Fibroblast of skin of scalp (primary cell): ENCODE measurements around the gene PRSS1.

Experiments used
- DNase-seq: peaks from one replicate; pipeline ENCODE4 v3.0.0-alpha.2; 2013

The PRSS1 gene

DNA sequence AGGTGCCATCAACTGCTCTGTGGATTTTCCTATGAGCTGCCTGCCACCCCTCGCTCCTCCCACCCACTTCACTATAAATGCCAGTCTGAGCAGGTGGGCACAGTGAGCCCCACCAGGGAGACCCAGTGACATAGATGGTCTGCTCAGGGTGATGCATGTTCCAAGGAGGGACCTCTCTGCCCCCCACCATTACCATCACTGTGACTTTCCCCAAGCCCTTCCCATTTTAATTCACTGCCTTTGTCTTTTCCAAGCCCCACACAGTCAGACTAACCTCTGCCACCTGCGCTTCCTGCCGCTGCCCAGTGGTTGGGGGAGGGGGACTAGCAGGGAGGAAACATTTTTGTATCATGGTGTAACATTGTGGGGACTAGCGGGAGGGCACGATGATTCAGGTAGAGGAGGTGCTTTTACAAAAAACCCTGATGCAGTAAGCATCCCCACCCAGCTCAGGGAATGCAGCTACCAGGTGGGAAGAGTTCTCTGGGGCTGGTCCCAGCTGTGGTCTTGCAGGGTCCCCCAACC lies 46.1 kb downstream of the PRSS1 start:
- no peak for DNase-seq

DNA sequence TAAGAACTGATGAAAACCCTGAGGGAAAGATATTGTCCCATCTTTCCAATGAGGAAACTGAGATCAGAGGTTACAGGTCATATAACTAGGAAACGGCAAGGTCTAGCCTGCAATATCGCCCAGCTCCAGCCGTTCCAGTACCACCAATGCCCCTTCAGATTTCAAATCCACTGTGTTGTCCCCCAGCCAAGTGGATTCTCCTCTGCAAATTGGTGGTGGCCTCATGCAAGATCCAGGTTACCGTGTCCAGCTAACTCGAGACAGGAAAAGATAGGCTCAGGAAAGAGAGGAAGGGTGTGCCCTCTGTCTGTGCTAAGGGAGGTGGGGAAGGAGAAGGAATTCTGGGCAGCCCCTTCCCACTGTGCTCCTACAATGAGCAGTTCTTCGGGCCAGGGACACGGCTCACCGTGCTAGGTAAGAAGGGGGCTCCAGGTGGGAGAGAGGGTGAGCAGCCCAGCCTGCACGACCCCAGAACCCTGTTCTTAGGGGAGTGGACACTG lies 46.8 kb downstream of the PRSS1 start:
- no peak for DNase-seq

DNA sequence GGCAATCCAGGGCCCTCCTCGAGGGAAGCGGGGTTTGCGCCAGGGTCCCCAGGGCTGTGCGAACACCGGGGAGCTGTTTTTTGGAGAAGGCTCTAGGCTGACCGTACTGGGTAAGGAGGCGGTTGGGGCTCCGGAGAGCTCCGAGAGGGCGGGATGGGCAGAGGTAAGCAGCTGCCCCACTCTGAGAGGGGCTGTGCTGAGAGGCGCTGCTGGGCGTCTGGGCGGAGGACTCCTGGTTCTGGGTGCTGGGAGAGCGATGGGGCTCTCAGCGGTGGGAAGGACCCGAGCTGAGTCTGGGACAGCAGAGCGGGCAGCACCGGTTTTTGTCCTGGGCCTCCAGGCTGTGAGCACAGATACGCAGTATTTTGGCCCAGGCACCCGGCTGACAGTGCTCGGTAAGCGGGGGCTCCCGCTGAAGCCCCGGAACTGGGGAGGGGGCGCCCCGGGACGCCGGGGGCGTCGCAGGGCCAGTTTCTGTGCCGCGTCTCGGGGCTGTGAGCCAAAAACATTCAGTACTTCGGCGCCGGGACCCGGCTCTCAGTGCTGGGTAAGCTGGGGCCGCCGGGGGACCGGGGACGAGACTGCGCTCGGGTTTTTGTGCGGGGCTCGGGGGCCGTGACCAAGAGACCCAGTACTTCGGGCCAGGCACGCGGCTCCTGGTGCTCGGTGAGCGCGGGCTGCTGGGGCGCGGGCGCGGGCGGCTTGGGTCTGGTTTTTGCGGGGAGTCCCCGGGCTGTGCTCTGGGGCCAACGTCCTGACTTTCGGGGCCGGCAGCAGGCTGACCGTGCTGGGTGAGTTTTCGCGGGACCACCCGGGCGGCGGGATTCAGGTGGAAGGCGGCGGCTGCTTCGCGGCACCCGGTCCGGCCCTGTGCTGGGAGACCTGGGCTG lies 47.5 kb downstream of the PRSS1 start:
- DNase-seq, result no peak

DNA sequence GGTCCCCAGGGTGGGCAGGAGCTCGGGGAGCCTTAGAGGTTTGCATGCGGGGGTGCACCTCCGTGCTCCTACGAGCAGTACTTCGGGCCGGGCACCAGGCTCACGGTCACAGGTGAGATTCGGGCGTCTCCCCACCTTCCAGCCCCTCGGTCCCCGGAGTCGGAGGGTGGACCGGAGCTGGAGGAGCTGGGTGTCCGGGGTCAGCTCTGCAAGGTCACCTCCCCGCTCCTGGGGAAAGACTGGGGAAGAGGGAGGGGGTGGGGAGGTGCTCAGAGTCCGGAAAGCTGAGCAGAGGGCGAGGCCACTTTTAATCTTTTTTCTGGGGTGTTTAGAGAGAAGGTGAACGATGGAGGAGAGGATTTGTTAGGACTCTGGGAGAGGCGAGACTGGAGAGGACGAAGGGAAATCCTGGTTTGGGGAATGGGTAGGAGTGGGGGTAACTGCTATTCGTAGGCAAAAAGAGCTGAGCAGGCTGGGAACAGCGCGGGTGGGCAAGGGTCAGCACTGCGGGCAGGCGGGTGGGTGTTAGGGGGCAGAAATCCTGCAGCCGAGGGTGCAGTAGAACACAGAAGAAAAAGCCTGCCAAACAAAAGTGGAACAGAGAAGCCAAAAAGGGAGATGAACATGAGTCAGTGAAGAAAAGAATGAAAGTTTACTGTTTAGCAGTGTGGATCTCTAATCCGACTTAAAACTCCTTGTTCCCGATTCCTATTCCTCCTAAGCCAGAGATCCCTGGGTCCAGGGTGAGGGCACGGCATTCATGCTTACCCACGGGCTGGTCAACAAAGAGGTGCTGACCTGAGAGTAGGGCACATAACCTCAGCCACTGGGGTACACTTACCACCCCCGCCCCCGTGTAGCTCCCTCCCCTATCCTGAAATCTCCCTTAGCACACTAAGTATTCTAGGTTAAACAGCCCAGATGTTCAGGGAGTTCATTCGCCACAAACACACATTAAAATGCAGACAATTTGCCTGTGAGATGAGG lies 48.4 kb downstream of the PRSS1 start:
- no peak for DNase-seq

DNA sequence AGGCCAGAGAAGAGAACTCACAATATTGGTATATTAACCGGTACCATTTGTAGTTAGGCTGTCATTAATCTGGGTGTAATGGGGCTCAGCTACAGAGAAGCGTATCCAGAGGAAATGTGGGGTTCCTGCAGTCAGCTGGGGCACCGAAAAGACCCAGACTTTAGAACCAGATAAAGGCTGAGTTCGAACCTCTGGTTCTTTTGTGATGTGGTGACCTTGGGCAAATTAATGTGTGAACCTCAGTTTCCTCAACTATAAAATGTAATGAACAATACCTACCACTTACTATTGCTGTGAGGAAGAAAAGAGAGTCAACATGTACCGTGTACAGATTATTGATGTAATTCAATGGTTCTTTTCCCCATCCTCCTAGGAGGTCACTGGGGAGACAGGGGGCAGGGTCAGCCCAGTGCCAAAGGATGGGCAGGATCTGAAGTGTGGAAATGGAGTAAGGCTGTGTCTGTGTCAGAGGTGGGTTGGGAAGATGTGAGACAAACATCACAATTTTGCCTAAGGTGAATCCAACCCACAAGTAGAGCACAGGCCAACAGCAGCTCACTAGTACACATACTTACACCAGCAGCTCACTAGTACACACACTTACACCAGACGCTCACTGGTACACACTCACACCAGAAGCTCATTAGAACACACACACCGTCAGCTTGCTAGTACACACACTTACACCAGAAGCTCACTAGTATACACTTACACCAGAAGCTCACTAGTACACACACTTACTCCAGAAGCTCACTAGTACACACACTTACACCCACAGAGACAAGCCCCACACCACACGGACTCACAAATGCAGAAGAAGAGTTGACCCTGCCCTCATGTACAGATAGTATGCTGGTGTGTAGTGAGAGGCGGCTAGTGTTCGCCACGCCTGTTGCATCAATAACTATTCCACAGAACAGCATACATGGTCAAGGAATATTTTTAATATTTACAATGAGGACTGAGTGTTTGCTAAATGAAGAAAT lies 49.5 kb downstream of the PRSS1 start:
- DNase-seq, result no peak

DNA sequence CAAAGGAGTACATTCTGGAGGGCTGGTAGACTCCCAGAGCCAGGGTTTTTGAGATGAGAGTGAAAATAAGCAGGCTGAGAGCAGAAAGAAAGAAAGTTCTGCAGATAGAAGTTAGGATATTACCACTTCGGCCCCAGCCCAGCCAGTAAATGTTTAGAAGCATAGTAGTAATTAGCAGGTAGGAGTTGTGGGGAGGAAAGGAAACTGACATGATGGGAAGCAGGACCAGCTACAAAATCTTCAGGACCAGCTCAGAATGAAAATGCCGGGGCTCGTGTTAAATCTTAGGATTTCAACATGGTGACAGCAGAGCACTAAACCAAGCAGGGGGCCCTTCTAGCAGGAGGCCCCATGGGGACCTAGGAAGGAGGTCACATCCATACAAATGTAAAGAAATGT lies 50.2 kb downstream of the PRSS1 start:
- no peak for DNase-seq

DNA sequence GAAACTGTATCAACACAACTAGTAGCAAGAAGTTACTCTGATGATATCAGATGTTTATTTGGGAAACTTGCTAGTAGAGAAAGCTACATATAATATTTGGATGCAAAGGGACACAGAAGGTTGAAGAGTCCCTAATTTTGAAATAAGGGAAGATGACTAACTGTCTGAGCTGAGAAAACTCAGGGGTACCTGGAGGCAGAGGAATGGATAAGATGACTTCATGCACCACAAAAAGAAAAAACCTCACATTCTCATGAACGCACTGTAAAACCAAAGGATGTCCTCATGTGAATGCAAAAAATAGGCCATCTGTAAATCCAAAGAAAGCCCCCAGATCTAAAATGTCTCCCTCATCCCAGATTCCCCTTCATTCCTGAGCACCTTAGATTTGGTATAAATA lies 50.8 kb downstream of the PRSS1 start:
- no peak for DNase-seq

DNA sequence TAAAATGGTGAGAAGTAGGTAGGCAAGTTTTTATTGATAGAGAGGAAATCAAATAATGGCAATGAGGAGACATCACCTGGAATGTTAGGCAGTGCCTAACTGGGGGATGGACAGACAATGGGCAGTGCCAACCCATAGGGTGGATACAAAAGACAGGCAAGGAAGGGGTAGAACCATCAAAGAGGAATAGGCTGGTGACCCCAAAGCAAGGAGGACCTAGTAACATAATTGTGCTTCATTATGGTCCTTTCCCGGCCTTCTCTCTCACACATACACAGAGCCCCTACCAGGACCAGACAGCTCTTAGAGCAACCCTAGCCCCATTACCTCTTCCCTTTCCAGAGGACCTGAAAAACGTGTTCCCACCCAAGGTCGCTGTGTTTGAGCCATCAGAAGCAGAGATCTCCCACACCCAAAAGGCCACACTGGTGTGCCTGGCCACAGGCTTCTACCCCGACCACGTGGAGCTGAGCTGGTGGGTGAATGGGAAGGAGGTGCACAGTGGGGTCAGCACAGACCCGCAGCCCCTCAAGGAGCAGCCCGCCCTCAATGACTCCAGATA lies 51.5 kb downstream of the PRSS1 start:
- DNase-seq, result no peak

DNA sequence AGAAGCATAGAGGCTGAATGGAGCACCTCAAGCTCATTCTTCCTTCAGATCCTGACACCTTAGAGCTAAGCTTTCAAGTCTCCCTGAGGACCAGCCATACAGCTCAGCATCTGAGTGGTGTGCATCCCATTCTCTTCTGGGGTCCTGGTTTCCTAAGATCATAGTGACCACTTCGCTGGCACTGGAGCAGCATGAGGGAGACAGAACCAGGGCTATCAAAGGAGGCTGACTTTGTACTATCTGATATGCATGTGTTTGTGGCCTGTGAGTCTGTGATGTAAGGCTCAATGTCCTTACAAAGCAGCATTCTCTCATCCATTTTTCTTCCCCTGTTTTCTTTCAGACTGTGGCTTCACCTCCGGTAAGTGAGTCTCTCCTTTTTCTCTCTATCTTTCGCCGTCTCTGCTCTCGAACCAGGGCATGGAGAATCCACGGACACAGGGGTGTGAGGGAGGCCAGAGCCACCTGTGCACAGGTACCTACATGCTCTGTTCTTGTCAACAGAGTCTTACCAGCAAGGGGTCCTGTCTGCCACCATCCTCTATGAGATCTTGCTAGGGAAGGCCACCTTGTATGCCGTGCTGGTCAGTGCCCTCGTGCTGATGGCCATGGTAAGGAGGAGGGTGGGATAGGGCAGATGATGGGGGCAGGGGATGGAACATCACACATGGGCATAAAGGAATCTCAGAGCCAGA lies 52.5 kb downstream of the PRSS1 start:
- no peak for DNase-seq

DNA sequence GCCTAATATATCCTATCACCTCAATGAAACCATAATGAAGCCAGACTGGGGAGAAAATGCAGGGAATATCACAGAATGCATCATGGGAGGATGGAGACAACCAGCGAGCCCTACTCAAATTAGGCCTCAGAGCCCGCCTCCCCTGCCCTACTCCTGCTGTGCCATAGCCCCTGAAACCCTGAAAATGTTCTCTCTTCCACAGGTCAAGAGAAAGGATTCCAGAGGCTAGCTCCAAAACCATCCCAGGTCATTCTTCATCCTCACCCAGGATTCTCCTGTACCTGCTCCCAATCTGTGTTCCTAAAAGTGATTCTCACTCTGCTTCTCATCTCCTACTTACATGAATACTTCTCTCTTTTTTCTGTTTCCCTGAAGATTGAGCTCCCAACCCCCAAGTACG lies 53.0 kb downstream of the PRSS1 start:
- no peak for DNase-seq
